Choroid plexus epithelial cell (primary cell): ENCODE results near the gene NT5C3B.
A peak's percentile ranks its signal among the peaks of the same experiment; 100 is the strongest.
"Not testable (repeated sequence)": the region's sequence is repeated elsewhere in the genome, so short reads cannot be mapped to it uniquely, and the experiment has no call there.

Experiments used
- DNase-seq: peaks from one replicate; pipeline ENCODE4 v3.0.0-alpha.2; 2010; ENCODE audit warnings: low read depth
- H3K4me3 ChIP-seq: 2 replicates; pipeline ENCODE4 v1.5.1; 2011; ENCODE audit warnings: low read depth, mild to moderate bottlenecking, control low read depth, low read length, moderate library complexity
- CTCF ChIP-seq: conservative IDR thresholded peaks from 2 replicates; pipeline ENCODE4 v1.5.1; 2011; ENCODE audit warnings: low read depth, mild to moderate bottlenecking, control low read depth, inconsistent platforms, low read length, moderate library complexity

The NT5C3B gene

GRCh38 chr17:41837761-41838538, 1.9 kb upstream of the NT5C3B start, which contains the start of gene KLHL10:
Gene KLHL10, plus strand, starts transcription at chr17:41837825. Its CDS starts 108 bp downstream, at chr17:41837933.
- no peak within 1 kb of the TSS for H3K4me3 ChIP-seq
- TF ChIP-seq CTCF: no peak
- peak; percentile 6 for DNase-seq

GRCh38 chr17:41836550-41837196, 641 bp upstream of the NT5C3B start:
- TF ChIP-seq CTCF: no peak
- no peak for DNase-seq
- peak overlapping the region; percentile 78 for H3K4me3 ChIP-seq

GRCh38 chr17:41835214-41835799, 725 bp downstream of the NT5C3B start:
- DNase-seq: no peak

GRCh38 chr17:41829961-41830360, 6.1 kb downstream of the NT5C3B start:
- DNase-seq, H3K4me3 ChIP-seq: not testable (repeated sequence)

More at GRCh38 chr17:41835214-41835799, 725 bp downstream of the NT5C3B start:
- no peak for TF ChIP-seq CTCF
- H3K4me3 ChIP-seq: peak overlapping the region; percentile 78

GRCh38 chr17:41825175-41825845, 10.7 kb downstream of the NT5C3B start:
- H3K4me3 ChIP-seq: no peak overlapping the region
- no peak for TF ChIP-seq CTCF
- no peak for DNase-seq

GRCh38 chr17:41824086-41824485, 11.9 kb downstream of the NT5C3B start:
- no peak for TF ChIP-seq CTCF
- no peak for DNase-seq
- no peak overlapping the region for H3K4me3 ChIP-seq

- DNase-seq: no peak
- no peak for TF ChIP-seq CTCF
- H3K4me3 ChIP-seq: no peak overlapping the region
These were observed 12.5 kb downstream of the NT5C3B start for GRCh38 chr17:41823580-41823979.
